Left ventricle myocardium inferior (tissue), 1 donor: ENCODE data around the gene ARL15. TPM values are rescaled to one million over a fixed set of nuclear protein-coding genes. Genes with fewer than 3 reads are reported as not detected.

Source experiments
- DNase-seq: peaks from one replicate; pipeline ENCODE4 v3.0.0-alpha.2; 2020
- H3K27ac ChIP-seq: fragments of 200-600 bp; replicated peaks from 2 replicates; pipeline ENCODE4 v1.8.0; 2021
- H3K27me3 ChIP-seq: fragments of 200-600 bp; 2 replicates; pipeline ENCODE4 v1.8.0; 2021; ENCODE audit warnings: low read depth
- H3K36me3 ChIP-seq: fragments of 200-600 bp; 2 replicates; pipeline ENCODE4 v1.8.0; 2021
- H3K4me1 ChIP-seq: fragments of 200-600 bp; 2 replicates; pipeline ENCODE4 v1.8.0; 2021
- H3K4me3 ChIP-seq: fragments of 200-600 bp; 2 replicates; pipeline ENCODE4 v1.8.0; 2021; ENCODE audit warnings: mild to moderate bottlenecking, moderate library complexity
- H3K9me3 ChIP-seq: fragments of 200-600 bp; replicated peaks from 2 replicates; pipeline ENCODE4 v1.8.0; 2021
- intact Hi-C: fragments of 100-400 bp; cut with micrococcal nuclease; formaldehyde crosslinking; loops from one replicate; pipeline ENCODE4 v1.11.0; 2022
- total RNA-seq: library from RNA; stranded (reverse); fragmentation: NEBNext Ultra II Directional; extraction: Animal tissue kit (Norgen Biotek cat#: 25700); gene quantifications from one replicate; pipeline ENCODE4 v1.2.1, GENCODE V29; 2021
- TF ChIP-seq, protein P1 (sequence below): fragments of 200-600 bp; IDR thresholded peaks from 2 replicates; pipeline ENCODE4 v1.8.0; 2021; ENCODE audit warnings: antibody characterized with exemption, mild to moderate bottlenecking, borderline replicate concordance
- donor health status: DM: no; HTN: yes; CAD: no; lungs with severe emphysema.

Gene ARL15
- total RNA-seq, 1 donor from 2014 or later = 18.2 TPM

DNA sequence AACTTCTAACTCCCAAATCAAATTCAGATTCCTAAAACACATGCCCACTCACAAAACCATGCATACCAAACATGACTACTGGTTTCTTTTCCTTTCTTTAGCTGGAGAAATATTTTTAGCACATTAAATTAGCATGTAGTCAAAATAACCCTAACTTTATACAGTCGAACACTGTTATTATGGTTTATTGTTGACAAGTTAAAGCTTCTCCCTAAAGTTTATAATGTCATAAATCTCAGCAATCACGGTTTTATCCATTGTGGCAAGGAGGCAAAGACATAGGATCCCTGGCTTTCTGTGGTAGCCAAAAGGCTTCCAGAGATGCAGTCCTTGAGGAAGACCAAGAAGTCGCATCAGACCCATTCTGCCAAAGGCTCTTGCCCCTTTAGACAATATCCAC lies 27.5 kb downstream of the ARL15 start:
- H3K4me3 ChIP-seq = no peak overlapping the region
- intact Hi-C loops = no loop called here
- peaks cover 10% of the 10 kb centered on the region for H3K9me3 ChIP-seq
- peaks cover 9% of the 10 kb centered on the region for H3K36me3 ChIP-seq
- no peaks in the 10 kb centered on the region for H3K27me3 ChIP-seq
- no peak for DNase-seq
- no peak overlapping the region for H3K27ac ChIP-seq
- H3K4me1 ChIP-seq = peaks cover 23% of the 10 kb centered on the region
- TF ChIP-seq, protein P1, sequence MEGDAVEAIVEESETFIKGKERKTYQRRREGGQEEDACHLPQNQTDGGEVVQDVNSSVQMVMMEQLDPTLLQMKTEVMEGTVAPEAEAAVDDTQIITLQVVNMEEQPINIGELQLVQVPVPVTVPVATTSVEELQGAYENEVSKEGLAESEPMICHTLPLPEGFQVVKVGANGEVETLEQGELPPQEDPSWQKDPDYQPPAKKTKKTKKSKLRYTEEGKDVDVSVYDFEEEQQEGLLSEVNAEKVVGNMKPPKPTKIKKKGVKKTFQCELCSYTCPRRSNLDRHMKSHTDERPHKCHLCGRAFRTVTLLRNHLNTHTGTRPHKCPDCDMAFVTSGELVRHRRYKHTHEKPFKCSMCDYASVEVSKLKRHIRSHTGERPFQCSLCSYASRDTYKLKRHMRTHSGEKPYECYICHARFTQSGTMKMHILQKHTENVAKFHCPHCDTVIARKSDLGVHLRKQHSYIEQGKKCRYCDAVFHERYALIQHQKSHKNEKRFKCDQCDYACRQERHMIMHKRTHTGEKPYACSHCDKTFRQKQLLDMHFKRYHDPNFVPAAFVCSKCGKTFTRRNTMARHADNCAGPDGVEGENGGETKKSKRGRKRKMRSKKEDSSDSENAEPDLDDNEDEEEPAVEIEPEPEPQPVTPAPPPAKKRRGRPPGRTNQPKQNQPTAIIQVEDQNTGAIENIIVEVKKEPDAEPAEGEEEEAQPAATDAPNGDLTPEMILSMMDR = no peak

- TF ChIP-seq, protein P1 = no peak
- peaks cover 10% of the 10 kb centered on the region for H3K9me3 ChIP-seq
- no peak overlapping the region for H3K27ac ChIP-seq
- no peaks in the 10 kb centered on the region for H3K27me3 ChIP-seq
- H3K4me1 ChIP-seq = peaks cover 24% of the 10 kb centered on the region
- H3K36me3 ChIP-seq = peaks cover 9% of the 10 kb centered on the region
- no peak for DNase-seq
- intact Hi-C loops = no loop called here
- H3K4me3 ChIP-seq = no peak overlapping the region
These were observed 28.2 kb downstream of the ARL15 start for GRCh38 chr5:54281960-54282692.

DNA sequence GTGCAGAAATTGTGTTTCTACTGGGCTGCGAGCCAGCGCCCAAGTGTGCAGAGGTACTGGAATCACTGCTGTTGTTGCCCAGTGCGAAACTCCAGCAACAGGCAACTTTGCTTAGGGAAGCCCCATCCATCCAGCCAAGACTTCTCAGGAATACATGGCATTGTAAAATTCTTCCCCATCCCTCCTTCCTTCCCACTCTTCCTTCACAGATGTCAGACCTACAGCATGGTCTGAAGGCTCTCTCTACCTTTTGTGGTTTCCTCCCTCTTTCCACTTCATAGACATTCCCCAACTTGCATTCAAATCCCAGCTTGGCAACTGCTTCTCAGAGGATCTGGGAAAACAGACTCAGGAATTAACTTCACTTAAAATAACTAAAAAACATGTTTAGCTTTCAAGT lies 30.4 kb downstream of the ARL15 start:
- intact Hi-C loops = no loop called here
- H3K4me3 ChIP-seq = no peak overlapping the region
- H3K36me3 ChIP-seq = peaks cover 9% of the 10 kb centered on the region
- DNase-seq = no peak
- peaks cover 10% of the 10 kb centered on the region for H3K9me3 ChIP-seq
- no peaks in the 10 kb centered on the region for H3K27me3 ChIP-seq
- peaks cover 10% of the 10 kb centered on the region for H3K4me1 ChIP-seq
- TF ChIP-seq, protein P1 = no peak
- no peak overlapping the region for H3K27ac ChIP-seq

- no peak overlapping the region for H3K4me3 ChIP-seq
- peaks cover 11% of the 10 kb centered on the region for H3K4me1 ChIP-seq
- no peak for DNase-seq
- H3K9me3 ChIP-seq = peaks cover 10% of the 10 kb centered on the region
- peaks cover 9% of the 10 kb centered on the region for H3K36me3 ChIP-seq
- TF ChIP-seq, protein P1 = no peak
- intact Hi-C loops = no loop called here
- no peaks in the 10 kb centered on the region for H3K27me3 ChIP-seq
- no peak overlapping the region for H3K27ac ChIP-seq
These were observed 31.2 kb downstream of the ARL15 start for GRCh38 chr5:54278979-54279717.

- H3K36me3 ChIP-seq = peaks cover 9% of the 10 kb centered on the region
- H3K4me1 ChIP-seq = peaks cover 20% of the 10 kb centered on the region
- no peak overlapping the region for H3K4me3 ChIP-seq
- peaks cover 10% of the 10 kb centered on the region for H3K9me3 ChIP-seq
- H3K27me3 ChIP-seq = no peaks in the 10 kb centered on the region
- DNase-seq = no peak
- intact Hi-C loops = no loop called here
- H3K27ac ChIP-seq = no peak overlapping the region
- TF ChIP-seq, protein P1 = no peak
These were observed 32.1 kb downstream of the ARL15 start for GRCh38 chr5:54278036-54278830.
